GM21515 (cell line): ENCODE results near the gene LYPD8.

Experiments
- ATAC-seq: cut with Tn5 transposase; IDR thresholded peaks from one replicate; pipeline ENCODE4 v1.9.1; 2021; ENCODE audit not compliant: unreplicated experiment

The LYPD8 gene

GRCh38 chr1:248702714-248703113 lies 52.8 kb downstream of the LYPD8 start, which contains the start of gene OR14I1:
OR14I1 (minus strand) TSS chr1:248702766.
- ATAC-seq: no peak

- ATAC-seq: no peak
These were observed 56.5 kb downstream of the LYPD8 start for GRCh38 chr1:248699099-248699498.

GRCh38 chr1:248697907-248698306 lies 57.7 kb downstream of the LYPD8 start:
- ATAC-seq: no peak

GRCh38 chr1:248696774-248697173 lies 58.8 kb downstream of the LYPD8 start:
- ATAC-seq: no peak

- ATAC-seq: no peak
These were observed 59.3 kb downstream of the LYPD8 start for GRCh38 chr1:248696261-248696660.

- no peak for ATAC-seq
These were observed 60.0 kb downstream of the LYPD8 start for GRCh38 chr1:248695451-248696132.

- ATAC-seq: no peak
These were observed 63.9 kb downstream of the LYPD8 start for GRCh38 chr1:248691567-248692155.
